ENCODE data around the gene ATG7. TPM values are rescaled to one million over a fixed set of nuclear protein-coding genes. Genes with fewer than 3 reads are reported as not detected.

ATG7 gene
- 22.2 TPM for total RNA-seq
- 10 to 100 TPM; 11.3 to 18.0 (median 13.8) TPM for polyA plus RNA-seq (ENCODE audit: insufficient read depth in 1 of 8, insufficient read length in 8 of 8, low replicate concordance in 1 of 8)
- long read RNA-seq, donor 1, result 0 reads
- long read RNA-seq, donor 2, result 0 reads
- long read RNA-seq, donor 3, full-length matches to known transcripts, result 2 of 2 reads
- long read RNA-seq, donor 3, partial matches to known transcripts, result 0 of 2 reads
- long read RNA-seq, donor 3, other reads (novel, unspliced or antisense), result 0 of 2 reads
- long read RNA-seq, donor 4, full-length matches to known transcripts, result 2 of 2 reads
- long read RNA-seq, donor 4, partial matches to known transcripts, result 0 of 2 reads
- long read RNA-seq, donor 4, other reads (novel, unspliced or antisense), result 0 of 2 reads
- long read RNA-seq, donor 5, full-length matches to known transcripts, result 5 of 5 reads
- long read RNA-seq, donor 5, partial matches to known transcripts, result 0 of 5 reads
- long read RNA-seq, donor 5, other reads (novel, unspliced or antisense), result 0 of 5 reads
- long read RNA-seq, donor 6, full-length matches to known transcripts, result 5 of 10 reads
- long read RNA-seq, donor 6, partial matches to known transcripts, result 5 of 10 reads
- long read RNA-seq, donor 6, other reads (novel, unspliced or antisense), result 0 of 10 reads
- long read RNA-seq, donor 7, full-length matches to known transcripts, result 2 of 2 reads
- long read RNA-seq, donor 7, partial matches to known transcripts, result 0 of 2 reads
- long read RNA-seq, donor 7, other reads (novel, unspliced or antisense), result 0 of 2 reads
- long read RNA-seq, donor 8, full-length matches to known transcripts, result 1 of 1 reads
- long read RNA-seq, donor 8, partial matches to known transcripts, result 0 of 1 reads
- long read RNA-seq, donor 8, other reads (novel, unspliced or antisense), result 0 of 1 reads
- long read RNA-seq, donor 9, result 0 reads
- long read RNA-seq, donor 10, full-length matches to known transcripts, result 3 of 3 reads
- long read RNA-seq, donor 10, partial matches to known transcripts, result 0 of 3 reads
- long read RNA-seq, donor 10, other reads (novel, unspliced or antisense), result 0 of 3 reads
- long read RNA-seq, donor 11, full-length matches to known transcripts, result 3 of 3 reads
- long read RNA-seq, donor 11, partial matches to known transcripts, result 0 of 3 reads
- long read RNA-seq, donor 11, other reads (novel, unspliced or antisense), result 0 of 3 reads

DNA sequence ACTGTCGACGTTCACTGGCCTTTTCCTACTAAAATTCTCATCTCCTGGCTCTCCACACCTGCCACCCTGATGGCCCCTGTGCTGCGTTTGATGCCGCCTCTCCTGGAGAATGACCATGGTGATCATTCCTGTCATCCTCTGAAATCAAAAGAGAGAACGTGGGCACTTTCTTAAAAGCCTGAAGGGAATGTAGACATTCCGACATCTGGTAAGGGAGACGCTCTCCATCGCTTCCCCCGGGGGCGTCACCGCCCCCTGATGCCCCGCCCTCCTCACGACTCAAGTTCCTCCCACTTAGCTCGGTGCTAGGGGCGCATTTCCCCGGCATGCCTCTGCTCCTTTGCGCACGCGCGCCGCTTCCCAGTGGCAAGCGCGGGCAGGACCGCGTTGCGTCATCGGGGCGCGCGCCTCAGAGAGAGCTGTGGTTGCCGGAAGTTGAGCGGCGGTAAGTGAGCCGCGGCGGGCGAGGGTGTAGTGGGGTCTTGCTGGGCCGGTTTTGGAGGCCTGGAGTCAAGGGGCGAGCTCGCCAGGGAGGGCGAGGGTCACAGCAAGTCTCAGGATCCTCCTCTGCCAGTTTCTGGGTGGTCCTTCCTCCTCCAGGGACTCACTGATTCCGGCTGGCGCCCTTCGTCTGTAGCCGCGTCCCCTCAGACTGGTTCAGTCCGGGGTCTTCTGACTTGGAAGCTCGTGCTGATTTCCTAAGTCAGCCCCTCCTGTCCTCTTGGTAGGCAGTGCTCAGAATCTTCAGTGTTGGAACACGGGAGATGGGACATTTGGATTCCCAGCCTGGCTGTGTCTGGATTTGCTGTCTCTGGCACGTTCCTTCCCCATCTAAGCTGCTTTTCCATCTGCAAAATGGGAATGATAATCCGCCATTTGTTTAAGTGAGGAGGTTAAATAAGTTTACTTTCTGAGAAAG is at the start of gene ATG7:
Gene ATG7, plus strand, starts transcription at position 412 of the 919 bp plus-strand sequence. CDS start 26,299 bp downstream, outside the sequence.
- DNase-seq, result peak; percentile 99
- 2% methylated on average over 48 of the region's 51 CpGs for WGBS (ENCODE audit: insufficient coverage)

DNA sequence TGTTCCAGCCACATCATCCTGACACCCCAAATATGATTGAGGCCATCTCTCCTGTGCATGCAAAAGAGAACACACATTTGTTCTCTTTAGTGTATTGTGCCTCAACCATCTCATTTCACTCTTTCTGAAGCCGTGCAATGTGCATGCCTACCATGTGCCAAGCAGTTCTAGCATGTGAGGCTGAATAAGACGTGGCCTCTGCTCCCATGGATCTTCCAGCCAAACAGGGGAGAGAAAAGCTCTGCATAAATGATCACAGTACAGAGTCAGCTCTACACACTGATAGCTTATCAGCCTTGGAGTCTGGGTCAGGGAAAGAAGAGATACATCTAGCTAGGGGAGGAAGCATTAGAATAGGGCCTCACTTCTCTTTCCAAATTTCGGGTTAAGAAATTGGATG is 48.2 kb upstream of the ATG7 start:
- H3K36me3 ChIP-seq (ENCODE audit: control insufficient read depth, insufficient read depth, low read length), result no peaks in the 10 kb centered on the region
- H3K9me3 ChIP-seq (replicated peaks; ENCODE audit: control insufficient read depth, low read depth, low read length), result no peaks in the 10 kb centered on the region
- H3K27me3 ChIP-seq (ENCODE audit: control insufficient read depth, insufficient read depth, low read length), result no peaks in the 10 kb centered on the region
- no peak for DNase-seq
- 80% methylated on average over 1 of the region's 3 CpGs for WGBS (ENCODE audit: insufficient coverage)
- no peak overlapping the region for H3K4me3 ChIP-seq (ENCODE audit: low read length)
- H3K4me1 ChIP-seq (ENCODE audit: control insufficient read depth, insufficient read depth, low read length), result no peaks in the 10 kb centered on the region
- H3K27ac ChIP-seq (ENCODE audit: low read length), result no peak overlapping the region

More for the DNA sequence above, at the start of gene ATG7:
- peak within 1 kb of the TSS; percentile 85 for H3K27ac ChIP-seq (ENCODE audit: low read length)
- H3K36me3 ChIP-seq (ENCODE audit: control insufficient read depth, insufficient read depth, low read length), result peaks cover 16% of the 10 kb centered on the region
- H3K27me3 ChIP-seq (ENCODE audit: control insufficient read depth, insufficient read depth, low read length), result no peaks in the 10 kb centered on the region
- H3K4me3 ChIP-seq (ENCODE audit: low read length), result peak within 1 kb of the TSS; percentile 97
- H3K4me1 ChIP-seq (ENCODE audit: control insufficient read depth, insufficient read depth, low read length), result peaks cover 8% of the 10 kb centered on the region
- H3K9me3 ChIP-seq (replicated peaks; ENCODE audit: control insufficient read depth, low read depth, low read length), result no peaks in the 10 kb centered on the region

GRCh38 chr3:11224870-11225229 is 47.3 kb upstream of the ATG7 start:
- Histone ChIP-seq H3K27me3 (ENCODE audit: control insufficient read depth, insufficient read depth, low read length) (no peaks in the 10 kb centered on the region), H3K9me3 (replicated peaks; ENCODE audit: control insufficient read depth, low read depth, low read length) (no peaks in the 10 kb centered on the region), H3K36me3 (ENCODE audit: control insufficient read depth, insufficient read depth, low read length) (no peaks in the 10 kb centered on the region), H3K4me3 (ENCODE audit: low read length) (no peak overlapping the region), H3K4me1 (ENCODE audit: control insufficient read depth, insufficient read depth, low read length) (no peaks in the 10 kb centered on the region), H3K27ac (ENCODE audit: low read length) (no peak overlapping the region)
- DNase-seq, result no peak
- WGBS (ENCODE audit: insufficient coverage), result 96% methylated on average over 2 of the region's 3 CpGs

DNA sequence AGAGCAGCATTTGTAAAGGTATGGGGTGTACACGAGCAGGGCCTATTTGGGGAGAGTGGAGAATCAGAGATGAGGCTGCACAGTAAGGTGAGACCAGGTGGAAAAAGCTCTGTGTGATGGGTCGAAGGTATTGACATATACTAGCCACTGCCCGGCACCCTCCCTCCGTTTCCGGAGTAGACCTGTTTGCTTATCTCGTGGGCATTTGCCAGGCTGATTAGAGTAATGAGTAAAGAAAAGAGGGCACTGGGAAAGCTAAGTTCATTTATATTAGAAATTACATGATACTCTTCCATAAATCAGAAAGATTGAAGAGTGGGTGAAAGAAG is 46.2 kb upstream of the ATG7 start:
- Histone ChIP-seq H3K4me3 (ENCODE audit: low read length) (no peak overlapping the region), H3K27me3 (ENCODE audit: control insufficient read depth, insufficient read depth, low read length) (no peaks in the 10 kb centered on the region), H3K4me1 (ENCODE audit: control insufficient read depth, insufficient read depth, low read length) (no peaks in the 10 kb centered on the region), H3K9me3 (replicated peaks; ENCODE audit: control insufficient read depth, low read depth, low read length) (no peaks in the 10 kb centered on the region), H3K36me3 (ENCODE audit: control insufficient read depth, insufficient read depth, low read length) (no peaks in the 10 kb centered on the region), H3K27ac (ENCODE audit: low read length) (no peak overlapping the region)
- no peak for DNase-seq
- 94% methylated on average over 1 of the region's 6 CpGs for WGBS (ENCODE audit: insufficient coverage)

DNA sequence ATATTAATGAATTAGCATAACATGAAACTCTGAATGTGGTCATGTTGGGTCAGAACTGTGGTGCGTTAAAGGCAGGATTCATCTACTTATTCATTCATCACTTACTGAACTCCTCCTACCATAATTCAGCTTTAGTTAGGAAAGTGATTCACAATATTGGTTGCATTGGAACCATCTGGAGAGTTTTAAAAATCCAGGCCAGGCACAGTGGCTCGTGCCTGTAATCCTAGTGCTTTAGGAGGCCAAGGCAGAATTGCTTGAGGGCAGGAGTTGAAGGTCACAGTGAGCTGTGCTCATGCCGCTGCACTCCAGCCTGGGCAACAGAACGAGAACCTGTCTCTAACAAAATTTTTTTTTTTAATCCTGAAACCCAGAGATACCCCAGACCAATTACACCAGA is 44.2 kb upstream of the ATG7 start:
- Histone ChIP-seq H3K4me3 (ENCODE audit: low read length) (no peak overlapping the region), H3K9me3 (replicated peaks; ENCODE audit: control insufficient read depth, low read depth, low read length) (no peaks in the 10 kb centered on the region), H3K36me3 (ENCODE audit: control insufficient read depth, insufficient read depth, low read length) (no peaks in the 10 kb centered on the region), H3K27me3 (ENCODE audit: control insufficient read depth, insufficient read depth, low read length) (no peaks in the 10 kb centered on the region), H3K4me1 (ENCODE audit: control insufficient read depth, insufficient read depth, low read length) (no peaks in the 10 kb centered on the region), H3K27ac (ENCODE audit: low read length) (no peak overlapping the region)
- no peak for DNase-seq
- 38% methylated on average over 3 of the region's 4 CpGs for WGBS (ENCODE audit: insufficient coverage)

- Histone ChIP-seq H3K4me3 (ENCODE audit: low read length) (no peak overlapping the region), H3K27ac (ENCODE audit: low read length) (no peak overlapping the region), H3K36me3 (ENCODE audit: control insufficient read depth, insufficient read depth, low read length) (no peaks in the 10 kb centered on the region), H3K9me3 (replicated peaks; ENCODE audit: control insufficient read depth, low read depth, low read length) (no peaks in the 10 kb centered on the region), H3K4me1 (ENCODE audit: control insufficient read depth, insufficient read depth, low read length) (no peaks in the 10 kb centered on the region), H3K27me3 (ENCODE audit: control insufficient read depth, insufficient read depth, low read length) (no peaks in the 10 kb centered on the region)
- no peak for DNase-seq
- WGBS (ENCODE audit: insufficient coverage), result 63% methylated on average over 2 of the region's 4 CpGs
Observed at GRCh38 chr3:11230125-11230524, 42.1 kb upstream of the ATG7 start.

DNA sequence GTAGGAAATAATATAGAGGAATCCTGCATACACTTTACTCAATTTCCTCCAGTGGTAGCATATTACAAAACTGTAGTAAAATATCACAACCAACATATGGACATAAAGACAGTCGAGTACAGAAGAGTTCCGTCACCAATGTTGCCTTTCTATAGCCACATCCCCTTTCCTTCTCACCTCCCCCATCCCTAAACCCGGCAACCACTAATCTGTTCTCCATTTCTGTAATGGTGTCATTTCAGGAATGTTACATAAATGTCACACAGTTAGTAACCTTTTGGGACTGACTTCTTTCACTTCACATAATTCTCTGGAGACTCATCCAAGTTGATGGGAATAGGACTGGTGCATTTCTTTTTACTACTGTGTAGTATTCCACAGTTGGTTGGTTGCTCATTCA is 41.4 kb upstream of the ATG7 start:
- no peaks in the 10 kb centered on the region for H3K9me3 ChIP-seq (replicated peaks; ENCODE audit: control insufficient read depth, low read depth, low read length)
- H3K4me3 ChIP-seq (ENCODE audit: low read length), result no peak overlapping the region
- peaks cover 2% of the 10 kb centered on the region for H3K27me3 ChIP-seq (ENCODE audit: control insufficient read depth, insufficient read depth, low read length)
- no CpG with 5 or more reads among the region's 3 CpGs for WGBS (ENCODE audit: insufficient coverage)
- no peak for DNase-seq
- H3K36me3 ChIP-seq (ENCODE audit: control insufficient read depth, insufficient read depth, low read length), result no peaks in the 10 kb centered on the region
- no peaks in the 10 kb centered on the region for H3K4me1 ChIP-seq (ENCODE audit: control insufficient read depth, insufficient read depth, low read length)
- no peak overlapping the region for H3K27ac ChIP-seq (ENCODE audit: low read length)

GRCh38 chr3:11235385-11235784 is 36.8 kb upstream of the ATG7 start:
- no peaks in the 10 kb centered on the region for H3K9me3 ChIP-seq (replicated peaks; ENCODE audit: control insufficient read depth, low read depth, low read length)
- no peak for DNase-seq
- WGBS (ENCODE audit: insufficient coverage), result 60% methylated on average over 4 of the region's 8 CpGs
- no peak overlapping the region for H3K4me3 ChIP-seq (ENCODE audit: low read length)
- no peak overlapping the region for H3K27ac ChIP-seq (ENCODE audit: low read length)
- H3K4me1 ChIP-seq (ENCODE audit: control insufficient read depth, insufficient read depth, low read length), result no peaks in the 10 kb centered on the region
- no peaks in the 10 kb centered on the region for H3K36me3 ChIP-seq (ENCODE audit: control insufficient read depth, insufficient read depth, low read length)
- peaks cover 2% of the 10 kb centered on the region for H3K27me3 ChIP-seq (ENCODE audit: control insufficient read depth, insufficient read depth, low read length)

DNA sequence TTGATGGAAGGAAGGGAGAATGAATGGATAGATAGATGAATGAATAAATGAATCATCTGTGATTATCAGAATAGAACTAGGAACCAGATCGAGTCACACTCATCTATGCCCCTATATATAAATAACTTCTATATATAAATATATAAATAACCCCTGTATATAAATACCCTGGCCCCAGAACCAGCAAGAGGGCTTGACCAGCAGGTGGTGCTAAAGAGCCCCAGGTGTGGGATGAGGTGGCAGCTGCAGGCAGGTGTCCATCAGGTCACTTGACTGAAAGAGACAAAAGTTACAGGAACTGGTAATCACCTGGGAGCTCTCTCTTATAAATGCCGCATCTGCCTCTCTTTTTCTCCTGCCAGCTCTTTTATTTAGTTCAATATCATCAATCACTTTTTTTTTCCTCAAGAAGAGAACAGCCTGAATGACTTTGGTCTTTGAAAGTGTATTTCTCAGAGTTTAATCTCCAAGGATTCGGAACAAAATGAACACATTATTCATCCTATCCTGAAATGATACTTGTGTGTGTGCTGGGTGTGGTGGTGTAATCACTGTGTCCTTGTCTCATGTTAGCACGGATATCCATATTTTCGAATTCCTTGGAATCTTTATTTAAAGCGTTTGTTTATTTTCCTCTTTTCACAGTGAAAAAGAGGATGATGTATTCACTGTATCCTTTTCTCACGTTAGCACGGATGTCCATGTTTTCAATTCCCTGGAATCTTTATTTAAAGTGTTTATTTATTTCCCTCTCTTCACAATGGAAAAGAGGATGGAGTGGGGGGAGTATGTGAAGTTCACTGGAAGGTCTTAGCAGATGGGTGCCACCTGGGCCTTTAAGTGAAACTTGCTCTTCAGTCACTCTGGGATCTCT is 35.4 kb upstream of the ATG7 start:
- no peak overlapping the region for H3K4me3 ChIP-seq (ENCODE audit: low read length)
- H3K4me1 ChIP-seq (ENCODE audit: control insufficient read depth, insufficient read depth, low read length), result no peaks in the 10 kb centered on the region
- H3K27ac ChIP-seq (ENCODE audit: low read length), result no peak overlapping the region
- no peaks in the 10 kb centered on the region for H3K36me3 ChIP-seq (ENCODE audit: control insufficient read depth, insufficient read depth, low read length)
- peaks cover 2% of the 10 kb centered on the region for H3K27me3 ChIP-seq (ENCODE audit: control insufficient read depth, insufficient read depth, low read length)
- H3K9me3 ChIP-seq (replicated peaks; ENCODE audit: control insufficient read depth, low read depth, low read length), result no peaks in the 10 kb centered on the region
- 0% methylated on average over 1 of the region's 8 CpGs for WGBS (ENCODE audit: insufficient coverage)
- DNase-seq, result peak; percentile 26
